Measurements from ENCODE around the gene HDGFL2. TPM values are rescaled to one million over a fixed set of nuclear protein-coding genes. Genes with fewer than 3 reads are reported as not detected.

Gene HDGFL2
- total RNA-seq (10 to 100 TPM; 14.9 to 15.7 TPM), polyA plus RNA-seq (10 to 100 TPM in 1 of 2 donors, 1 to 10 TPM in 1; 3.4 to 13.2 TPM)

DNA sequence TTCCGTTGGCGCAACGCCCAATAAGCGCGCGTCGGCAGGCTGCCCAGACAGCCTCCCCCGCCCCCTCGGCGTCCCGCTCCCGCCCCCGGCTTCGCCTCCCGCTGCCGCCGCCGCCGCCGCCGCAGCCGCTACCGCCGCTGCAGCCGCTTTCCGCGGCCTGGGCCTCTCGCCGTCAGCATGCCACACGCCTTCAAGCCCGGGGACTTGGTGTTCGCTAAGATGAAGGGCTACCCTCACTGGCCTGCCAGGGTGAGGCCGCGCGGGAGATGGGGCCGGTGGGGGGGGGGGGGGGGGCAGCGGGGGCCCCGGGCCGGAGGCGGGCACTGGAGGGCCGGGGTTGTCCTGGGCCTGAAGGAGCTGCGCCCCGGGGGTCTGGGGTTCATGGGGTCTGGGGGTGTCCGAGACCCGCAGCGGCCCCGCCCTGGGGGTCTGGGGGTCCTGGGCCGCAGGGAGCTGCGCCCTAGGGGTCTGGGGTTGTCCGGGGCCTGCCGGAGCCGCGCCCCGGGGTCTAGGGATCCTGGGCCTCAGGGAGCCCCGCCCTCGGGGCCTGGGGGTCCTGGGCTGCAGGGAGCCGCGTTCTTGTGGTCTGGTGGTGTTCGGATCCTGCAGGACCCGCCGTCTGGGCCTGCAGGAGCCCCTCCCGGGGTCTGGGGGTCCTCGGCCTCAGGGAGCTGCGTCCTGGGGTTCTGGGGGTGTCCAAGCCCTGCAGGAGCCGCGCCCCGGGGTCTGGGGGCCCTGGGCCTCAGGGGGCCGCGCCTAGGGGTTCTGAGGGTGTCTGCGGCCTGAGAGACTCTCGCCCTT lies at the start of gene HDGFL2:
TSS of gene HDGFL2 (plus strand) at position 124 of the 801 bp plus-strand sequence. CDS start at position 178, 54 bp downstream.
- Histone ChIP-seq H3K9me3 (ENCODE audit: control insufficient read depth in 4 of 4, low read length in 3 of 4) (no peaks in the 10 kb centered on the region), H3K36me3 (ENCODE audit: control insufficient read depth in 4 of 4, insufficient read depth in 3 of 4, low read depth in 1 of 4, low read length in 3 of 4) (peaks cover 5 to 10% (median 5%) of the 10 kb centered on the region in 4 donors), H3K4me1 (ENCODE audit: control insufficient read depth in 4 of 4, insufficient read depth in 4 of 4, low read length in 3 of 4) (peaks cover 4 to 19% (median 12%) of the 10 kb centered on the region in 4 donors), H3K4me3 (ENCODE audit: low read depth in 1 of 3, low read length in 3 of 3) (peak within 1 kb of the TSS; percentile 69 to 96 (median 71)), H3K27me3 (ENCODE audit: control insufficient read depth in 4 of 4, insufficient read depth in 4 of 4, low read length in 3 of 4) (no peaks in the 10 kb centered on the region), H3K9ac (ENCODE audit: low read depth in 1 of 2, low read length in 2 of 2) (peak within 1 kb of the TSS; percentile 59 to 88), H3K27ac (ENCODE audit: low read depth in 1 of 2, low read length in 2 of 2) (peak within 1 kb of the TSS; percentile 77 to 85)
- TF ChIP-seq, protein P1, sequence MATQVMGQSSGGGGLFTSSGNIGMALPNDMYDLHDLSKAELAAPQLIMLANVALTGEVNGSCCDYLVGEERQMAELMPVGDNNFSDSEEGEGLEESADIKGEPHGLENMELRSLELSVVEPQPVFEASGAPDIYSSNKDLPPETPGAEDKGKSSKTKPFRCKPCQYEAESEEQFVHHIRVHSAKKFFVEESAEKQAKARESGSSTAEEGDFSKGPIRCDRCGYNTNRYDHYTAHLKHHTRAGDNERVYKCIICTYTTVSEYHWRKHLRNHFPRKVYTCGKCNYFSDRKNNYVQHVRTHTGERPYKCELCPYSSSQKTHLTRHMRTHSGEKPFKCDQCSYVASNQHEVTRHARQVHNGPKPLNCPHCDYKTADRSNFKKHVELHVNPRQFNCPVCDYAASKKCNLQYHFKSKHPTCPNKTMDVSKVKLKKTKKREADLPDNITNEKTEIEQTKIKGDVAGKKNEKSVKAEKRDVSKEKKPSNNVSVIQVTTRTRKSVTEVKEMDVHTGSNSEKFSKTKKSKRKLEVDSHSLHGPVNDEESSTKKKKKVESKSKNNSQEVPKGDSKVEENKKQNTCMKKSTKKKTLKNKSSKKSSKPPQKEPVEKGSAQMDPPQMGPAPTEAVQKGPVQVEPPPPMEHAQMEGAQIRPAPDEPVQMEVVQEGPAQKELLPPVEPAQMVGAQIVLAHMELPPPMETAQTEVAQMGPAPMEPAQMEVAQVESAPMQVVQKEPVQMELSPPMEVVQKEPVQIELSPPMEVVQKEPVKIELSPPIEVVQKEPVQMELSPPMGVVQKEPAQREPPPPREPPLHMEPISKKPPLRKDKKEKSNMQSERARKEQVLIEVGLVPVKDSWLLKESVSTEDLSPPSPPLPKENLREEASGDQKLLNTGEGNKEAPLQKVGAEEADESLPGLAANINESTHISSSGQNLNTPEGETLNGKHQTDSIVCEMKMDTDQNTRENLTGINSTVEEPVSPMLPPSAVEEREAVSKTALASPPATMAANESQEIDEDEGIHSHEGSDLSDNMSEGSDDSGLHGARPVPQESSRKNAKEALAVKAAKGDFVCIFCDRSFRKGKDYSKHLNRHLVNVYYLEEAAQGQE (IDR thresholded peaks at IDR 0.05), result no peak
- TF ChIP-seq RXRA (IDR thresholded peaks at IDR 0.05) (peak in 1 of 2 donors; percentile 2), EGR1 (IDR thresholded peaks at IDR 0.05; ENCODE audit: low read depth in 2 of 2) (peak in 1 of 2 donors; percentile 72), GABPA (IDR thresholded peaks at IDR 0.05 in 1 of 2, conservative IDR thresholded peaks at IDR 0.05 in 1 of 2) (no peak)
- no peak for DNase-seq (ENCODE audit: low spot score)
- WGBS, result under 1% methylated on average over 71 of the region's 71 CpGs

DNA sequence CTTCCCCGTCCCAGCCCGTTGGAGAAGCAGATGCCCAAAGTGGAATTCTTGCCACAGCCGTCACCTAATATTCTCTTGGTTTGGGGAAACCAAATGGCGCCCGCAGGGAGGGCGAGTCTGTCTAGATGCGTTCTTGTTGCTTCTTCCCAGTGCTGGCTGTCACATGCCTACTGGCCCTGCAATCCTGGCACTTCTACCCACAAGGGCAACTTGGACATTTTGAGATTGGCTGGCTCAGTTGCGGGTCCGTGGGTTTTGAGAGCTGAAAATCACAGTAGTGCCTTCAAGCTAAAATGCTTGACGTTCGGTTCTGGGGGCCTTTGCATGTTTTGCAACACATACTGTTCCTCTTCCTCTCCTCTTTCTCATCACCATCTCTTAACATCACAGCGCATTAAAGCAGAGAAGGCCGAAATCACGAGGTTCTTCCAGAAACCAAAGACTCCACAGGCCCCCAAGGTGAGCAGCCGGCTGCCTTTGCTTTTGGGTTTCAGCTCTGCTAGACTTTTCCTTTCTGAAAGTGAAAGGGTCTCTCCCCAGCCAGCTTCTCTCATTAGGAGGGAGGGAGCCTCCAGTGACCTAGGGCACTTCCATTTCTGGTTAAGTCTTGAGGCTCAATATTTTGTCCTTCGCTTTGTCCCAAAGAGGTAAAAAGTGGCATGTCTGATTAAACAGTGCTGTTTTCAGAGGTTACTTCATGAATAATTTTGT lies 48.5 kb upstream of the HDGFL2 start:
- H3K36me3 ChIP-seq (ENCODE audit: control insufficient read depth in 4 of 4, insufficient read depth in 3 of 4, low read depth in 1 of 4, low read length in 3 of 4), result peaks cover 0 to 6% (median 3%) of the 10 kb centered on the region in 4 donors
- TF ChIP-seq FOXA1 (IDR thresholded peaks at IDR 0.05) (no peak), HNF4G (IDR thresholded peaks at IDR 0.05) (no peak), SP1 (IDR thresholded peaks at IDR 0.05) (no peak), HNF4A (conservative IDR thresholded peaks at IDR 0.05) (no peak), FOXA2 (IDR thresholded peaks at IDR 0.05) (no peak), EGR1 (IDR thresholded peaks at IDR 0.05; ENCODE audit: low read depth in 2 of 2) (no peak), NR2F2 (IDR thresholded peaks at IDR 0.05) (no peak), YY1 (IDR thresholded peaks at IDR 0.05) (no peak), RXRA (IDR thresholded peaks at IDR 0.05) (no peak)
- TF ChIP-seq, protein P2, sequence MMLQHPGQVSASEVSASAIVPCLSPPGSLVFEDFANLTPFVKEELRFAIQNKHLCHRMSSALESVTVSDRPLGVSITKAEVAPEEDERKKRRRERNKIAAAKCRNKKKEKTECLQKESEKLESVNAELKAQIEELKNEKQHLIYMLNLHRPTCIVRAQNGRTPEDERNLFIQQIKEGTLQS (IDR thresholded peaks at IDR 0.05), result no peak
- TF ChIP-seq, protein P3, sequence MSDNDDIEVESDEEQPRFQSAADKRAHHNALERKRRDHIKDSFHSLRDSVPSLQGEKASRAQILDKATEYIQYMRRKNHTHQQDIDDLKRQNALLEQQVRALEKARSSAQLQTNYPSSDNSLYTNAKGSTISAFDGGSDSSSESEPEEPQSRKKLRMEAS (IDR thresholded peaks at IDR 0.05), result no peak
- TF ChIP-seq, protein P1 (IDR thresholded peaks at IDR 0.05), result no peak
- H3K9ac ChIP-seq (ENCODE audit: low read depth in 1 of 2, low read length in 2 of 2), result no peak overlapping the region
- H3K4me3 ChIP-seq (ENCODE audit: low read depth in 1 of 3, low read length in 3 of 3), result no peak overlapping the region
- H3K4me1 ChIP-seq (ENCODE audit: control insufficient read depth in 4 of 4, insufficient read depth in 4 of 4, low read length in 3 of 4), result no peaks in the 10 kb centered on the region
- H3K27ac ChIP-seq (ENCODE audit: low read depth in 1 of 2, low read length in 2 of 2), result no peak overlapping the region
- no peak for DNase-seq (ENCODE audit: low spot score)
- H3K27me3 ChIP-seq (ENCODE audit: control insufficient read depth in 4 of 4, insufficient read depth in 4 of 4, low read length in 3 of 4), result no peaks in the 10 kb centered on the region
- 88% methylated on average over 16 of the region's 16 CpGs for WGBS
- H3K9me3 ChIP-seq (ENCODE audit: control insufficient read depth in 4 of 4, low read length in 3 of 4), result no peaks in the 10 kb centered on the region

All from liver (tissue), 9 donors.